KOPT-K1 (cell line): Measurements from ENCODE around the gene TESK1.
"Not testable (repeated sequence)": the region's sequence is repeated elsewhere in the genome, so short reads cannot be mapped to it uniquely, and the experiment has no call there.

Experiments
- H3K27ac ChIP-seq: fragments of 200-600 bp; sonication (generic); 2 replicates; pipeline ENCODE4 v1.5.1; 2016; ENCODE audit warnings: antibody characterized with exemption, mild to moderate bottlenecking, low read depth, low read length; ENCODE audit not compliant: poor library complexity, severe bottlenecking
- H3K36me3 ChIP-seq: fragments of 200-600 bp; sonication (generic); 2 replicates; pipeline ENCODE4 v1.5.1; 2017; ENCODE audit warnings: antibody characterized with exemption, mild to moderate bottlenecking, low read length, moderate library complexity; ENCODE audit not compliant: insufficient read depth
- H3K9me3 ChIP-seq: fragments of 200-600 bp; sonication (generic); 2 replicates; pipeline ENCODE4 v1.5.1; 2017; ENCODE audit warnings: antibody characterized with exemption, low read length, mild to moderate bottlenecking; ENCODE audit not compliant: insufficient read depth, poor library complexity, severe bottlenecking

Gene TESK1

DNA sequence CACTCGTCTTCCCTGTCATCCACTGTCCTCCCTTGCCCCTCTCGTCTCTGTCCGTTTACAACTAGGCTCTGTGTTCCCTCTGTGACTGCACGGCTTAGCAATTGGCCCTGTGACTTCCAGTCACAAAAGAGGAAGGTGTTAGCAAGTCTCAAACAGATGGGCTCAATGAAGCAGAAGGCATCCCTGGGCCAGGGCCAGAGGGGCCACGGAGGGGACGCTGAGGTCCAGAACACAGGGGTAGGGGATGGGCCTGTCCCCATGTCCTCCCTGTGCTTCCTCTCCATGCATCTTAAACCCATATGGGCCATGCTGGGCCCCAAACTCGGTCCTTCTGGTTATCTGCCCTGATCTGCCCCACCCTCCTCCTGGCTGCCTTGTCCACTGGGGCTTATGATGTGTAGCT lies 13.3 kb downstream of the TESK1 start, which contains the start of gene CD72:
TSS of gene CD72 (minus strand) at position 89 of the 403 bp plus-strand sequence. CDS start 110 bp downstream, outside the sequence.
- no peaks in the 10 kb centered on the region for H3K9me3 ChIP-seq
- H3K36me3 ChIP-seq: no peaks in the 10 kb centered on the region
- peak within 1 kb of the TSS; percentile 66 for H3K27ac ChIP-seq

DNA sequence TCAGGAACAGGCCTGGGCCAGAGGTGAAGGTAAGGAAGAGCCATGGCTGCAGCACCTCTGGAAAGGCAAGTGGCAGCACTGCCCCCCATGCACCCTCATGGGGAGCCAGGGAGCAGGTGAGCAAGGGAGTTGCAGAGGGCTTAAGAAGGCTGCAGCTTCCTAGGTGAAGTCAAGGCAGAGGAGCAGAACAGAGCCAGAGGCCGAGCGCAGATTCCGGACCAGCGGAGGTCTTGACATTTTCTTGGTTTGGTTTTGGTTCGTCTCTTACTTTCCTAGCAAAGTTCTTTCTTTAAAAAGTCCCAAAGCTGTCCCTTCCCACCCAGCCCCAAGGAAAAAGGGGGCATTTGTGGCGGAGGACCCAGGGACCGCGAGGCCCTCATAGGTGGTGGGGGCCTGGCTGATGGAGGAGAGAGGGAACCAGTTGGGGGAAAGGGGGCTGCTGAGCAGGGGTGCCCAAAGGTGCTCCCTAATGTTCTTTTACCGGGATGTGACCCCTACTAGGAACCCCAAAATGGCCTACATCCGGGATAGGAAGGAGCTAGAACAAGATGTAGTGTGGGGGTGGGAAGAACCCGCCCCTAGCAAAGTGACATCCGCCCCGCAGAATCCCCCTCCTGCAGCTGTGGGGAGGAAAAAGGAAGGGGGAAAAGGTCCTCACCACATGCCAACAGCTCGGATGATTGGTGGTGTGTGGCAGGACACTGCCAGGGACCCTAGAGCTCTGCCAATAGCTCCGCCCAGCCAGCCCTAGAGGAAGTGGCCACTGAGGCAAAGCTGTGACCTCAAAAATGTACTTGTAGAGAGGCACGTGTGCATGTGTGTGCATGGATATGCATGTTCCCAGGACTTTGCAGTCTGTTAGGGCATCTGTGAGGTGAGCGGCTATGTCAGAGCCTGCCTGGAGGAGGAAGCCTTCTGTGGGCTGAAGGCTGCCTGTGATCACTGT lies 14.1 kb downstream of the TESK1 start:
- Histone ChIP-seq H3K36me3 (no peaks in the 10 kb centered on the region), H3K27ac (peak overlapping the region; percentile 66), H3K9me3 (no peaks in the 10 kb centered on the region)

DNA sequence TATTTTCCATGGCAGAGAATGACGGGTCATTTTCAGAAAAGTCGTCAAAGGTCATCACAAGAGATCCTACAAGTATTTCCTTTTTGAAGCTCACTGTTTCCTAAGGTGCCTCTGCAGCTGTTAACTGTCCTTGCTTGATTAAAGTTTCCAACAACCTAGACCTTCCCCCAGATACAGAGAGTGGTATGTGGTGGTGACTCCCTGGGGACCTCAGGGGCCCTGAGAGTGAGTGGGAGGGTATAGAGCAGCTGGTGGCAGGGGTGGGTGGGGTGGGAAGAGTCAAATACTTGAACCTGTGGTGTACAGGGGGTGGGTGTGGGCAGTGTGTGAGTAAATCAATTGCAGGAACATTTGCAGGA lies 14.7 kb downstream of the TESK1 start:
- H3K36me3 ChIP-seq: no peaks in the 10 kb centered on the region
- no peaks in the 10 kb centered on the region for H3K9me3 ChIP-seq
- H3K27ac ChIP-seq: peak overlapping the region; percentile 66

DNA sequence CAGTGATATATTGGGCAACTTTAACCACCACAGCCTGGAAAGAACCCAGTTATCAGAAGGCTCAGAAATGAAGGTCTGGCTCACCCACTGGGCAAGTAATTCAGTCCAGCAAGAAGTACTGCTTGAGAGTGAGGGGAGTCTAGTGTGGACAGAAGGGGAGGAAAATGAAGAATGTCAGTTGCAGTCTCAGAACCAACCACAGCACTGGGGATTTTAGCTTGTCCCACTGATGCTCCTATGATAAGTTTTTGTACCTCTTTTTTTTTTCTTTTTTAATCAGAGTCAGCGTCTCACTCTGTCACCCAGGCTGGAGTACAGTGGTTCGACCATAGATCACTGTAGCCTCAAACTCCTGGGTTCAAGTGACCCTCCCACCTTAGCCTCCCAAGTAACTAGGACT lies 22.5 kb downstream of the TESK1 start:
- H3K27ac ChIP-seq: no peak overlapping the region
- H3K9me3 ChIP-seq: no peaks in the 10 kb centered on the region
- H3K36me3 ChIP-seq: no peaks in the 10 kb centered on the region

DNA sequence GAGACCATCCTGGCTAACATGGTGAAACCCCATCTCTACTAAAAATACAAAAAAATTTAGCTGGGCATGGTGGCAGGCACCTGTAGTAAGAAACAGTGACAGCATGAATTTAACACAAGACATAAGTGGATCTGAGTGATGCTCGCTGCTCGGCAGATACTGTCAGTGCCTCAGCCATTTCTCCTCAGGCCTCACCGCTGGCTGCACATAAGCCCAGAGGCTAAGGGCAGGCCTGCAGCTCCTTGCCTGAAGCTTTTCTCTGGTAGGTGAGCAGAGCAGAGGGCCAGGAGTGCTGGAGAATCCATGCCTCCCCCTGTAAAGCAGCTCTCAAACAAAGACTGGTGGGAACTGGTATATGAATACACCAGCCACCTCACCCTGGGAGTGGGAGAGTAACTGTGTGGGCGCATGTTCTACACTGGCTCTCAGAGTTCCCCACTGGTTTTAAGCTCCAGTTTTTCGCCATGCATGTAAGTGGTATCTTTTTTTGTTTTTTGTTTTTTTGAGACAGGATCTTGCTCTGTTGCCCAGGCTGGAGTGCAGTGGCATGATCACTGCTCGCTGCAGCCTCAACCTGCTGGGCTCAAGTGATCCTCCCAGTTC lies 23.4 kb downstream of the TESK1 start:
- Histone ChIP-seq H3K9me3 (no peaks in the 10 kb centered on the region), H3K36me3 (no peaks in the 10 kb centered on the region), H3K27ac (no peak overlapping the region)

DNA sequence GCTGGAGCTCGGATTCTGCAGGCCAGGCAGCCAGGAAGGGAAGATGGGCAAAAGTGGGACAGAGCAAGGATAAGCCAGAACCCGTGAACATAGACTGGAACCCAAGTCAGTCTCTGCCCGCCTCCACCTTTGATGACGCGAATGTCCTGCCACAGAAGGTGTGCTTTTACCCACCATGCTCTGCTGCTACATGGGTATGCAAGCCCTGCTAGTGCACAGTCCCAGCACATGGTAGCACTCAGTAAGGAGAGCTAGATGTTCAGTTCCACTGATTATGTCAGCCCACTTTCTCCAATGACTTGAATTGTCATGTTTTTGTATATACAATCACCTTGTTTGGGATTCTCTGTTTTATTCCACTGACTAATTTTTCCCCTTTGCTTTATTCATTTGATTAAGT lies 24.5 kb downstream of the TESK1 start:
- H3K27ac ChIP-seq: no peak overlapping the region
- H3K9me3 ChIP-seq: no peaks in the 10 kb centered on the region
- no peaks in the 10 kb centered on the region for H3K36me3 ChIP-seq

DNA sequence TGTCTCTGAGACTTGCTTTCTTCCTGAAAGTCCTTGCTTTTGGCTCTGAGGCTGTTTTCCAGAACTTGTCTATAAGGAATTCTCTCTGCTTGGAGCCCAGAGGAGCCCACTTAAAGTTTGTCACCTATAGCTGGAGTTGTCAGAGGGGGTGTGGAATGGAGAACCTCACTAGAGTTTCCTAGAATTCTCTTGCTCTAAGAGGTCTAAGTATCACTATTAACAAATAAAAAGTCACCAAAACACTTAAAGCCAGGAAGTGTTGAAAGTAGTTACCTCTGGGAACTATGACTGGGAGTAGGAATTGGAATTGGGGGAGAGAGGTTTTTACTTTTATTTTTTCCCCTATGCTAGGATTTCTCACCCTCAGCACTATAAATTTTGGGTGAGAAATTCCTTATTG lies 30.7 kb downstream of the TESK1 start:
- Histone ChIP-seq H3K9me3 (no peaks in the 10 kb centered on the region), H3K27ac (no peak overlapping the region), H3K36me3 (no peaks in the 10 kb centered on the region)

DNA sequence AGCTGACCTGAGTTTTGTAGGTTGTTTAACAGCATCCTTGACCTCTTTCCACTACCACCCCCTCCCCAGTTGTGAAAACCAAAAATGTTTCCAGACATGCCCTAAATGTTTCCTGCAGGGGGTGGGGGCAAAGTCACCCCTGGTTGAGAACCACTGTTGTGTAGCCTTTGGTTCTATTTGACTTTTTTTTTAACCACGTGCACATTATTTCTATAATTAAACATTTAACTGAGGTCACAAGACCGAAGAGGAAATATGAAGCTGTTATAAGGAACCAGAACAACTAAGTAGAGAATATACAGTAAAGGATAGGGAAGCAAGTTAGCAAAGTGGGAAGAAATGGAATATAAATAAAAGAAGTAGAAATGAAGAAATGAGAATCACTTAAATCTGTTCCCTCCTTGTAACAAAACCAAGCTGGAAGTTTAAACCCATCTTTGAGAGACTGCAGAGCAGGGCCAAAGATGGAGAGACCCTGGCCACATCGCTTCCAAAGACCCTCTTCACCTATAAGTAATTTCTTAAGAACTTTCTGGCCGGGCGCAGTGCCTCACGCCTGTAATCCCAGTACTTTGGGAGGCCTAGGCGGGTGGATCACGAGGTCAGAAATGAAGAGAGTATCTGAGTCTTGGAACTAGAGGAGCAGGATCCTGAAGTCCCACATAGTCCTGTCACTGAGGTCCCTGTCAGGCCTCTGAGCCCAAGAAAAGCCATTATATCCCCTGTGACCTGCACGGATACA lies 31.2 kb downstream of the TESK1 start:
- Histone ChIP-seq H3K36me3 (no peaks in the 10 kb centered on the region), H3K9me3 (no peaks in the 10 kb centered on the region), H3K27ac (no peak overlapping the region)

DNA sequence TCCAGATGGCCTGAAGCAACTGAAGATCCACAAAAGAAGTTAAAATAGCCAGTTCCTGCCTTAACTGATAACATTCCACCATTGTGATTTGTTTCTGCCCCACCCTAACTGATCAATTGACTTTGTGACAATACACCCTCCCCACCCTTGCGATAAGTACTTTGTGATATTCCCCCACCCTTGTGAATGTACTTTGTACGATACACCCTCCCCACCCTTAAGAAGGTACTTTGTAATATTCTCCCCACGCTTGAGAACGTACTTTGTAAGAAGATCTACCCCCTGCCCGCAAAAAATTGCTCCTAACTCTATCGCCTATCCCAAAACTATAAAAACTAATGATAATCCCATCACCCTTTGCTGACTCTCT lies 31.8 kb downstream of the TESK1 start:
- H3K9me3 ChIP-seq, H3K36me3 ChIP-seq, H3K27ac ChIP-seq: not testable (repeated sequence)

DNA sequence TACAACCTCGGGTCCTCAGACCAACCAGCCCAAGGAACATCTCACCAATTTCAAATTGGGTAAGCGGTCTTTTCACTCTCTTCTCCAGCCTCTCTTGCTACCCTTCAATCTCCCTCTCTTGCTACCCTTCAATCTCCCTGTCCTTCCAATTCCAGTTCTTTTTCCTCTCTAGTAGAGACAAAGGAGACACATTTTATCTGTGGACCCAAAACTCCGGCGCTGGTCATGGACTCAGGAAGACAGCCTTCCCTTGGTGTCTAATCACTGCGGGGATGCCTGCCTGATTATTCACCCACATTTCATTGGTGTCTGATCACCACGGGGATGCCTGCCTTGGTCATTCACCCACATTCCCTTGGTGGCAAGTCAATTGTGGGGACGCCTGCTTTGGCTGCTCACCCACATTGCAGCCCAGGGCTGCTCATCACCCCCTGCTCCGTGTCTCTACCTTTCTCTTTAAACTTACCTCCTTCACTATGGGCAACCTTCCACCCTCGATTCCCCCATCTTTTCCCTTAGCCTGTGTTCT lies 32.4 kb downstream of the TESK1 start:
- not testable (repeated sequence) for H3K9me3 ChIP-seq, H3K27ac ChIP-seq, H3K36me3 ChIP-seq

DNA sequence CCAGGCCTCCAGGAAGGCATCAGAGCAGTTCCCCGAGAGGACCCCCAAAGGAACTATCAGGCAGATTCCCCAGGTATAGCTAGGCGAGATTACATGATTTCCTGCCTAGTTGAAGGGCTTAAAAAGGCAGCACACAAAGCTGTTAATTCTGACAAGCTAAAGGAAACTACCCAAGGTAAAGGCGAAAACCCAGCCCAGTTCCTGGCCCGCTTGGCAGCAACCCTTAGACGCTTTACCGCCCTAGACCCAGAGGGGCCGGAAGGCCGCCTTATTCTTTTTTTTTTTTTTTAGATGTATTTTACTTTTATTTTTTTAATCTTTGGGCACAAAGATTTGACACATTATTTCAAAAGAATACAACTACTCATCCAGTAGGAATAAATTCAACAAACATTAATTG lies 33.7 kb downstream of the TESK1 start:
- H3K36me3 ChIP-seq, H3K9me3 ChIP-seq, H3K27ac ChIP-seq: not testable (repeated sequence)

DNA sequence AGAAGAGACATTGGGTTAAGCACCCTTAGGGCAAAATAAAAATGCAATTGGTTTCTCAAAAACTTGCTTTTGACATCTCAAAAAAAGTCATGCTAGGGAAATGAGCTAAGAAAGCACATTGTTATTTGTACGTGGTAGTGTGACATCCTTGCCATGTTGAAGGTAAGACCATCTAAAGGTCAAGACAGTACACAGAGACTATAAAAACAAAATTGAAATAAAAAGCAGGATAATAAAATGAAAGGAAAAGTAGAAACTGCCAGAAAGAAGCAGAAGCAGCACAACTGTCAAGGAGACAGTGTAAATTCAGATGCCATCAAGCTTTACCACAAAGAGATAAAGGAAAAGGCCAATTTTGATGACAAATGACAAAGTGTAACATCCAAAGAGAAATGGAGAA lies 34.2 kb downstream of the TESK1 start:
- not testable (repeated sequence) for H3K9me3 ChIP-seq, H3K36me3 ChIP-seq, H3K27ac ChIP-seq

DNA sequence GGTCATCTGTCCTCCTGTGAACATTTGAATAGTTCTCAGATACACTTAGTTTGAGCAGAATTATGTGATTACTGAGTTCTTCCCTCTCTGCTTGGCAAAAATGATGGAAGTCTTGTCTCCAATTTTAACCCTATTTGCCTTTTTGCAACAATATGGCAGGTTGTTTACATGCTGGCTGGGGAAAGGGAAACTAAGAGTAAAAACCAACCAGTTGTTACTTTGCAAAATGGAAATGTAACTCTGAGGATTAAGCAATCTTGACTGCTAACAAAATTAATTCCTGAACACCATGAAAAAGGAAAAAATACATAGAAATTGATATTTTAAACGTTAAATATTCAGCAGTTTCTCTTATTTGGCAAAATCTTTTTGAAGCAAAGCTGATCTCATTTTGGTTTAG lies 34.6 kb downstream of the TESK1 start:
- H3K9me3 ChIP-seq: no peaks in the 10 kb centered on the region
- H3K27ac ChIP-seq: no peak overlapping the region
- no peaks in the 10 kb centered on the region for H3K36me3 ChIP-seq

DNA sequence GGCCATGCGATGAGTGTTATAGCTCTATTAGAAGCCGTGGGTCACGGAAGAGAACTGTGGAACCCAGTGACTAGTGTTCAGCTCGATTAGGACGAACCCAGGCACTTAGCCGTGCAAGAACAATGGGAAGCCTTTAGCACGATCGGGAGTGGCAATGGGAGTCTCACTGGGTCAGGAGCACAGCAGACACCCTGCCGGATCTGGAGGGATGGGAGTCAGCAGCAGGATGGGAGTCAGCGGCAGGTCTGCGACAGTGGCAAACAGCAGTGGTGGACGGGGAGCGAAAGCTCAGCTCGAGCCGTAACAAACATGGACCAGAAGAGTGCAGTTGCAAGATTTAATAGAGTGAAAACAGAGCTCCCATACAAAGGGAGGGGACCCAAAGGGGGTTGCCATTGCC lies 35.4 kb downstream of the TESK1 start:
- H3K36me3 ChIP-seq, H3K9me3 ChIP-seq, H3K27ac ChIP-seq: not testable (repeated sequence)

DNA sequence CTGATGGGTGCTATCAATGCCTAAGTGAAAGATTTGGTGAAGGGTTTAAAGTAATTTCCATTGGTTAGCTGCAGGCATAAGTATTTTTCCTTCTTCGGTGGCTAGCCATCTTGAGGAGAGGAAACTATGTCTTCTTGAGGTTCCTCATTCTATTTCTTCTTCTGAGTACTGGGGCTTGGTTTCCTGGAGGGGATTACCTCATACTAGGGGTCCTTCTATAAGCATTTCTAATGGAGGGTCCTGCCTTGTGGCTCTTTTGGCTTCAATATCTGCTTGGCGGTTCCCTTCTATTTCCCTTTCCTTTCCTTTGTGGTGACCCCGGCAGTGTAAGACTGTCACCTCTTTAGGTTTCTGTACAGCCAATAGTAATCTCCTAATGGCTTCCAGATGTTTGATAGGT lies 36.4 kb downstream of the TESK1 start:
- not testable (repeated sequence) for H3K27ac ChIP-seq, H3K36me3 ChIP-seq, H3K9me3 ChIP-seq
